BJ (cell line): ENCODE results near the gene ASTN1. TPM values are rescaled to one million over a fixed set of nuclear protein-coding genes. Genes with fewer than 3 reads are reported as not detected.

Source experiments
- CTCF ChIA-PET: fragments of 350-600 bp; formaldehyde crosslinking; extraction: SDS; loops from one replicate; lab custom pipeline; 2021; ENCODE audit warnings: antibody characterized with exemption, inconsistent platforms; lab: Yijun Ruan, JAX
- POLR2A ChIA-PET: fragments of 300-600 bp; sonication (Branson Sonifier 250); formaldehyde crosslinking; extraction: SDS; loops from one replicate; lab custom pipeline; 2021; ENCODE audit warnings: antibody characterized with exemption; lab: Charles Lee
- DNase-seq: peaks from one replicate; pipeline ENCODE4 v3.0.0-alpha.2; 2011; ENCODE audit warnings: low read depth
- H3K27me3 ChIP-seq: 2 replicates; pipeline ENCODE4 v1.6.0; 2011; ENCODE audit warnings: low read length; ENCODE audit not compliant: control insufficient read depth, insufficient read depth
- H3K36me3 ChIP-seq: 2 replicates; pipeline ENCODE4 v1.5.1; 2011; ENCODE audit warnings: low read length; ENCODE audit not compliant: control insufficient read depth, insufficient read depth
- H3K4me3 ChIP-seq: 2 replicates; pipeline ENCODE4 v1.5.1; 2011; ENCODE audit warnings: low read depth, mild to moderate bottlenecking, control low read depth, low read length
- CTCF ChIP-seq: IDR thresholded peaks from 2 replicates; pipeline ENCODE4 v1.5.1; 2011; ENCODE audit warnings: low read depth, mild to moderate bottlenecking, control low read depth, inconsistent platforms, low read length, moderate library complexity; ENCODE audit not compliant: insufficient read depth
- polyA plus RNA-seq: library from polyadenylated mRNA; depleted of rRNA; stranded (reverse); fragments of >200 nt; gene quantifications from 2 replicates; pipeline ENCODE4 v1.2.3, GENCODE V29; 2011

ASTN1 gene
- polyA plus RNA-seq, 1 experiment = 0.09 TPM

- no peak for DNase-seq
- no peak for TF ChIP-seq CTCF
- ChIA-PET CTCF (interaction anchor here (0.9 to 1.7 kb wide), 4 partner anchors 11 to 320 kb away, joined by 3 to 13 read pairs (median 4); no protein-coding TSS in a partner anchor), POLR2A (no interaction called here)
- Histone ChIP-seq H3K27me3 (no peaks in the 10 kb centered on the region), H3K36me3 (no peaks in the 10 kb centered on the region), H3K4me3 (no peak overlapping the region)
Measured at GRCh38 chr1:176878750-176879536, 285.6 kb downstream of the ASTN1 start.

- CTCF ChIA-PET = interaction anchor here (1.6 to 2.0 kb wide), 3 partner anchors 9 to 317 kb away, joined by 4 to 13 read pairs (median 4); no protein-coding TSS in a partner anchor
- POLR2A ChIA-PET = no interaction called here
- no peak for TF ChIP-seq CTCF
- Histone ChIP-seq H3K4me3 (no peak overlapping the region), H3K27me3 (no peaks in the 10 kb centered on the region), H3K36me3 (no peaks in the 10 kb centered on the region)
- no peak for DNase-seq
Measured at GRCh38 chr1:176877557-176877956, 287.0 kb downstream of the ASTN1 start.

GRCh38 chr1:176876966-176877515 lies 287.5 kb downstream of the ASTN1 start:
- Histone ChIP-seq H3K27me3 (no peaks in the 10 kb centered on the region), H3K4me3 (no peak overlapping the region), H3K36me3 (no peaks in the 10 kb centered on the region)
- no peak for DNase-seq
- POLR2A ChIA-PET = no interaction called here
- CTCF ChIA-PET = interaction anchor here (1.7 to 2.0 kb wide), 2 partner anchors 10 to 317 kb away, joined by 4 to 13 read pairs; no protein-coding TSS in a partner anchor
- no peak for TF ChIP-seq CTCF

- POLR2A ChIA-PET = no interaction called here
- Histone ChIP-seq H3K36me3 (no peaks in the 10 kb centered on the region), H3K27me3 (peaks cover 2% of the 10 kb centered on the region; the same call in 1 of the 2 replicates), H3K4me3 (no peak overlapping the region)
- CTCF ChIA-PET = interaction anchor here (1.0 to 1.6 kb wide), 2 partner anchors 9 to 1044 kb away, joined by 3 read pairs; no protein-coding TSS in a partner anchor
- no peak for DNase-seq
- TF ChIP-seq CTCF = no peak
Measured at GRCh38 chr1:176869577-176869976, 294.9 kb downstream of the ASTN1 start.

- DNase-seq = no peak
- POLR2A ChIA-PET = no interaction called here
- Histone ChIP-seq H3K36me3 (no peaks in the 10 kb centered on the region), H3K4me3 (no peak overlapping the region), H3K27me3 (peaks cover 2% of the 10 kb centered on the region; the same call in 1 of the 2 replicates)
- CTCF ChIA-PET = no interaction called here
- no peak for TF ChIP-seq CTCF
Measured at GRCh38 chr1:176866011-176866714, 298.3 kb downstream of the ASTN1 start.
